NCI-H1436 (cell line): ENCODE data around the gene FAHD1.

Experiments
- DNase-seq: peaks from one replicate; lab custom pipeline; 2025; lab: John Stamatoyannopoulos, UW

Gene FAHD1

GRCh38 chr16:1817716-1818115 is 9.3 kb upstream of the FAHD1 start:
- no peak for DNase-seq

GRCh38 chr16:1818204-1818872 is 8.7 kb upstream of the FAHD1 start:
- no peak for DNase-seq

GRCh38 chr16:1818873-1819525 is 8.0 kb upstream of the FAHD1 start:
- DNase-seq = no peak

GRCh38 chr16:1819611-1820010 is 7.4 kb upstream of the FAHD1 start:
- DNase-seq = no peak

DNA sequence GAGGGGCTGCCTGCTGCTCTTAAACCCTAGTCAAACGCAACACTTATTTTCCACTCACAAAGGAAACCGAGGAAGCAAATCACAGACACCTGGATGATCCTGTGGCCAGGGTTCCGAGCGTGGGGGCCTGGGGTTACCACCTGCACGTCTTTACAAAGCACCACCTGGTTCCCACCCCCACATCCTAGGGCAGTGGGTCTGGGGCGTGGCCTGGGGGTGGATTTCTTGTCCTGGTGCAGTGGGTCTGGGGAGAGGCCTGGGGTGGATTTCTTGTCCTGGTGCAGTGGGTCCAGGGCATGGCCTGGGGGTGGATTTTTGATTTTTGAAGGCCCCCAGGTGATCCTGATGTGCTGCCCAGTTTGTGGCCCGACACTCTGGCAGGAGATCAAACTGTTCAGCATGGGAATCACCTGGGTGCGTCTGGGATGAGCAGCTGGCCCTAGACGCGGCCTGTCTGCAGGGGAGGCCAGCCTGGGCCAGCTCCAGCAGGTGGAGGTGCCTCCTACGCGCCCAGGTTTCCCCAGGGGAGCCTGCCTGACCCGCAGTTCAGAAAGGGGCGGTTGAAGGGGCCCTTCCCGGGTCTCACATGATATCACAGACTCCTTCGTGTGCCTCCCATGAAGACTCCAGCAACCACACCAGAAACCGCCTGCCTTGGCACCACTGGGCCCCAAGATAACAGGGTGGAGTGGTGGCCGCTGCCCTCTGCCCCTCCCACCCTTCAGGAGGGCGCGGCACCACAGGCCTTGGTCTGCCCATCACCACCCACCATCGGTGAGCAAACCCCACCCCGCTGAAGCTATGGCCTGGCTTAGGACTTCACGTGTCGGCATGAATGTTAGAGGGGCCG is 6.7 kb upstream of the FAHD1 start:
- no peak for DNase-seq

DNA sequence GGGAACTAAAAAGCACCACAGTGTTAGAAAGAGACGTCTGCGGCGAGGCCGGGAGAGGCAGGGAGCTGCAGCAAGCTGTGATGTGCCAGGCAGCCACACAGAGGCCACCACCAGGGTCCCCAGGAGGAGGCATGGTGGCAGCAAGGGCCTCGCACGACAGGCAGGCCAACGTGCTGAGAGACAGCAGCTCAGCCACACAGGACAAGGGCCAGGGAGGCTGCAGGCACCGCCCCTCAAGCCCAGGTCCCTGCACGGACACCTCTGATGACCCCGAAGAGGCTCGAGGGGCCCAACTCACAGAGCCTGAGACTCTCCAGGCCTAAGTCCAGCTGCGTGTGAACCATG is 6.1 kb upstream of the FAHD1 start:
- no peak for DNase-seq

DNA sequence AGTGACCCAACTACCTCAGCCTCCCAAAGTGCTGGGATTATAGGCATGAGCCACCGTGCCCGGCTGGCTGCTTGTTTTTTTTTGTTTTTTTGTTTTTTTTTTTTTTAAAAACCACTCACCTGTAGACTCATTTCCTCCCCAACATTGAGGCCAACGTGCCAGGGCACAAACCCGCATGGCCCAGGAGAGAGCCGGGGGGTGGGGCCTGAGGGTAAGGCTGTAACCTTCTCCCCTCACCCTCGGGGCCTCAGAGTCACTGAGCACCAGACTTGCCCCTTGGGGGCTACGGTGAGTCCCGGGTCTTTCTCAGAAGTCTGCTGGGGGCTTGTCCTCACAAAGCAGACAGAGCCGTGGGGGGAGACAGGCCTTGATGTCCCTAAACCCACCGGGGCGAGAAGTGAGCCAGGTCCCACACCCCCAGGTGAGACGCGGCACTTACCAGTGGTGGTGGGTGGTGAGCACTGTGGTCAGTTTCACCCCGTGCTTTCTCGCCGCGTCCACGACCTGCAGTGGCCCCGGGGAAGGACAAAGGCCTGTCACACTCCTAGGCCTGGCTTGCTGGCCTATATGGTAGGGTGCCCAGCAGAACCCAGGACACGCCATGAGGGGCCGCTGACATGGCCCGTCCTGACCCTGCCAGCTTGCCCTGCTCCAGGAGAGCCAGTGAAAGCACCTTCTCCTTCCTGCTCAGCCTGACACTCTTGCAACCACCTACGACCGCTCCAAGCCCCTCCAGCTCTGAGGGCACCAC is 5.0 kb upstream of the FAHD1 start:
- DNase-seq = no peak

GRCh38 chr16:1822801-1823200 is 4.2 kb upstream of the FAHD1 start:
- DNase-seq = no peak

DNA sequence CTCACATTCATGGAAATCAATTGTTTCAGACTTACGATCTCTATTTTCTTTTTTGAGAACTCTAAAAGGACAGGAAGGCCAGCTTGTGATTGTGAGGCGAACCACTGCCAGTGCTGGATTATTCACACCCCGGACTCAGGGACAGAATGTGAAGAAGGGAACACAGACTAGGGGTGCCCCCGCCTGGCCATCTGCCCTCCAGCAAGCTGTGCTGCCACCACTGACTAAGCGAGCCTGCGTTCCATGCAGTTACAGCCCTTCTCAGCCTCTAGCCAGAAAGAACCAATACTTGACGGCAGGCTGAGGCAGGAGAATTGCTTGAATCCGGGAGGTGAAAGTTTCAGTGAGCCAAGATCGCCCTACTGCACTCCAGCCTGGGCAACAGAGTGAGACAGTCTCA is 3.2 kb upstream of the FAHD1 start:
- DNase-seq = no peak

DNA sequence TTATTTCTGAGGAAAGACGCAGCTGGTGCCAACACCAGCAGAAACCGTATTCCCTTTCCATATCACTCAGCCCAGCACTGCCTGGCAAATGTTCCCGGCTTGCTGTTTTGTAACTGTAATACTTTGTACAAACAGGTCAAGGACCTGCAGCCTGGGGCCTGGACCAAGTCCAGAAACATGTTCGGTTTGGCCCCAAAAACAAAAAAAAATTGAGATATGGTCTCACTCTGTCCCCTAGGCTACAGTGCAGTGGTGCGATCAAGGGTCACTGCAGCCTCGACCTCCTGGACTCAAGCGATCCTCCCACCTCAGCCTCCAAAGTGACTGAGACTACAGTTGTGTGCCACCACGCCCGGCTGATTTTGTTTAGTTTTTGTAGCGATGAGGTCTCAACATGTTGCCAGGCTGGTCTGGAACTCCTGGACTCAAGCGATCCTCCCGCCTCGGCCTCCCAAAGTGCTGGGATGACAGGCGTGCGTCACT is 1.6 kb upstream of the FAHD1 start:
- no peak for DNase-seq

GRCh38 chr16:1825864-1826690 is 929 bp upstream of the FAHD1 start:
- DNase-seq = peak; percentile 56

DNA sequence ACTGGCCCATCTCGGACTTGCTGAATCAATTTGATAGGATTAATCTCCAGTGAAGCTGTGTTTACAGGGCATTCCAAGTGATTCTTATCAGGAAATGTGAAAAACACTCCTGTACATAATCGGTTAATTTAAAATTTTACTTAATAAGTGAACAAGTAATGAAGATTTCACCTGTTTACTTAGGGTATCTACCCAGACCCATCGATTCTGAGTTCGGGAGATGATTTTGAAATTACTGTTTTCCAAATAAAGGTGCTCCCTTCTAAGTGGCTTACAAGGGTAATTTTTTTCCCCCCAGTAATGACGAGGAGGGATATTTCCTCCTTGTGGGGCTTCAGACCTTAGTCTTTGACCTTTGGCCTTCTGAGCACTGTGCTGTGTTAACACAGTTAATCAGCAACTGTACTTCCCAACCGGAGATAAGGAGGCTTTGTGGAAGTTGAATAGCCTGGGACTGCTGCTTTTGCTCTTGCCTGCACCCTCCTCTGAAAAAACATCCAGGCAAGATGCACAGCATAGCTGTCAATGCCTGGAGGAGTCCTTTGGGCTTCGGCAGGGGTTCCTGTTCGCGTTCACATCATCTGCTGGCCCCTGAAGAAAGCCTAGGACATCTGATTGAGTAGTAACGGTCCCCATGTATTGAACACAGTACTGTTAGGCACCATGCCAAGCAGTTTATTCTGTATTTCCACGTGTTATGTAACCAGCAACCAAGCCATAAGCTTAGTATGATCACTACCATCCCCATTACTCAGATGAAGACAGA is 1.8 kb downstream of the FAHD1 start:
- no peak for DNase-seq

DNA sequence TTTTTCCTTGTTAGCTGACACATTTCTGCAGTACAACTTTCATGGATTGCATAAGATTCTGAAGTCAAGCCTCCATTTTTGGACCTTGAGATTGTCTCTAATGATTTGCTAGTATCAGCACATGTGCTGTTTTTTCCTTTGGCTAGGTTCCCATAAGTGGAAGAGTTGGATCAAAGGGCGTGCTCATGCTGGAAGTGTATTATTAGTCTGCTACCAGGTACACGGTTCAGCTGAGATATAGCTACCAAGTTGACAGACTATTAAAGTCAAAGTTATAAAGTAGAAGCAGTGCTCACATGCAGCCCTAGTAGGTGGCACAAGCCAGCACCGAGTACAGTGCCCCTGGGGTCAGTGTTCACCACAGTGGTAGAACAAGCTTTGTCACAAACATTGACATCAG is 3.2 kb downstream of the FAHD1 start:
- no peak for DNase-seq

DNA sequence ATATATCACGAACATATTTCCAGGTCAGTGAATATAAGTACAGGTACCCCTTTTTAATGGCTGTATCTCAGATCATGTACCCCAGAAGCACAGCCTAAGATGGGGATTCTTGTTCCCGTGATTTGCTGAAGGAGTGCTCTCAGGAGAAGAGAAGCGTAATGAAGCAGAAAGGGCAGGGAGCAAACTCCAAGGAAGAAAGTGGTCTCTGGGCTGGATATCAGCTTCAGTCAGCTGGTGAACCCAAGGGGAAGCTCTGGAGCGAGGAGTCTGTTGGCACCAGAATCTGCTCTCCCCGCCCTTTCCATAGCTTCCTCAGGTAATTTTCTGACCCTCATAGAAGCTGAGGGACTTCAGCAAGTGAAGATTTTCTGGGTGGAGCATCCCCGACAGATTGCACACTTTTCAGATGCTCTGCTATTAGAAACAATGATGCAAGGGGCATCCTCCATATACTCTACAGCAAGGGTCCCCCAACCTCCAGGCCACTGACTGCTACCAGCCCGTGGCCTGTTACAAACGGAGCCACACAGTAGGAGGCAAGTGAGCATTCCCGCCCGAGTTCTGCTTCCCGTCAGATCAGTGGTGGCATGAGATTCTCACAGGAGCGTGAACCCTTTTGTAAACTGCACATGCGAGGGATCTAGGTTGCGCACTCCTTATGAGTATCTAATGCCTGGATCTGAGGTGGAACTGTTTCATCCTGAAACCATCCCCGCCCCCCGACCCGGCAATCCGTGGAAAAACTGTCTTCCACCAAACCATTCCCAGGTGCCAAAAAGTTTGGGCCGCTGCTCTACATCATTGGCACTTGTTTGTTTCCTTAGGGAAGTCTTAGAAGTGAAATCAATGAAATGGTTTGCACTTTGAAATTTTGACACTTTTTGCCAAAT is 4.4 kb downstream of the FAHD1 start:
- DNase-seq = no peak

DNA sequence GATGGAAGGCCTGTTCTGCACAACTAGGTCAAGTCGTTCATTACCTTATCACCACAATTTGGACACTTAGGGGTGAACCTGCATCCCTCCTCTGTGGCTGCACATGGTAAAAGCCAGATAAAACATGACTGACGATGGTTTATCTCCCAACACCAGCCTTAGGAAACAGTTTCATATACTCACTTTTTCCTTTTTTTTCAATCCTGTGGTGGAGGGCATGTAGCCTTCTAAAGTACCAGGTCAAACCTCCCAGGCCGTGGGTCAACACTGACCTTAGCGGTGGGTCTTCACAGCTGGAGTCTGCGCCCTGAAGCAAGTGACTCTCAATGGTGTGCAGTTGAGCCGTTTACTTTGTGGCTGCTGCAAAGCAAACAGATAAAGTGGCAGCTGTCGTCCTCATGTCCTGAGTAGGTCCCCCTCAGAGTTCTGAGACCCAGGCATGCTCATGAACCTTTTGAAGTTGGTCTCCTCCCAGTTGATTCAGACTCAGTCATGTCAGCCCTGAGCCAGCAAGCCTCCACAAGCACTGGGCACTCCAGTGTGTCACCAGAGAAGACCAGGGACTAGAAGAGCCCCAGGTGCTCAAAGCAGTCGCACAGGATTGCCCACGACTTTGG is 5.9 kb downstream of the FAHD1 start:
- DNase-seq = no peak

DNA sequence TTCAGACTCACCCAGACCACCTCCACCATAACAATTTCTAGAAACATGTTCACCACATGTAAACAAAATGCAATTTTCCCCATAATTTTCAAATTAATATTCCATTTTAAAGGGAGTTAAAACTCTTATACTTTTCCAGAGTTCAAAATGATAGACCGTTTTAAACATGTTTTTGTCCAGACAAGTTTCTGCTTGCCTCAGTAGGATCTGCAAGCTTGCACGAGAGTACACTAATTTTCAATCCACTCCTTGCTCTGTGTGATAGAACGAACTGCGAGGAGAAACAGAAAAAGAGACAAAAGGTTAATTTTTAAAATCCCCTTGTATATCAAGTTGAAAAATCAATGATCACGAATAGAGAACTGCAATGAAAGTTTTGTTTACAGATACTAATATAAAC is 7.1 kb downstream of the FAHD1 start:
- DNase-seq = no peak

GRCh38 chr16:1839554-1839953 is 12.5 kb downstream of the FAHD1 start:
- DNase-seq = no peak

GRCh38 chr16:1845985-1846384 is 19.0 kb downstream of the FAHD1 start:
- DNase-seq = no peak

- DNase-seq = no peak
Observed at GRCh38 chr16:1846416-1846815, 19.4 kb downstream of the FAHD1 start.
